HG03432 (cell line): ENCODE measurements around the gene SMC1B.
"Not testable (repeated sequence)": the region's sequence is repeated elsewhere in the genome, so short reads cannot be mapped to it uniquely, and the experiment has no call there.

Experiments used
- ATAC-seq: cut with Tn5 transposase; IDR thresholded peaks from one replicate; pipeline ENCODE4 v1.9.1; 2021; ENCODE audit warnings: mild to moderate bottlenecking, moderate library complexity; ENCODE audit not compliant: unreplicated experiment

The SMC1B gene

DNA sequence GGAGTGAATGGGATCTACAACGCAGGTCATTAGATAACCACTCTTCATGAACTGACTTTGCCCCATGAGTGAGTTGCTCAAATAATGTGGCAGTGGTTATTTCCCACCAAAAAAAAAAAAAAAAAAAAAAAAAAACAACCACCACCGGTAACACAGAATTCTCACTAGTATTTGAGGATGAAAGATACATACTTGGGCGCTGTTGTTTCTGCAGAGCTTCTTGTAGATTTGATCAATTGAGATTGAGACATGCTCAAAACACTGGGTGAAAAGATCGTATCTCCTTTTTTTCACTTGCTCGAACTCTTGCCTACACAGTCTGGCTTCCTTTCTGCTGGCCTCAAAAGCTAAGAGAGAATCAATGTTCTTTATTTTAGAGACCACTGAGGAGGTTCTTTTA is 59.6 kb downstream of the SMC1B start:
- ATAC-seq, result no peak

DNA sequence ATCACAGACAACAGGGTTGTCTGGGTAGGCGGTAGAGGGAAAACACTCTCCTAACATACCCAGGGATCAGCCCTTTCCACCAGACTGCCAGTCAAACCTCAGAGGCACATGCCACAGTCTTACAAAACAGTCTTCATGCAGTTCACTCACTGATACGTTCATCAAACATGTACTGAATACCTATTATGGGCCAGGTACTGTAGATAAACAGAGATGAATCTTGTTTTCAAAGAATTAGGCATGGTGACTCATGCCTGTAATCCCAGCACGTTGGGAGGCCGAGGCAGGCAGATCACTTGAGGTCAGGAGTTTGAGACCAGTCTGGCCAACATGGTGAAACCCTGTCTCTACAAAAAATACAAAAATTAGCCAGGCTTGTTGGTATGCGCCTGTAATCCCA is 60.6 kb downstream of the SMC1B start:
- ATAC-seq, result not testable (repeated sequence)

DNA sequence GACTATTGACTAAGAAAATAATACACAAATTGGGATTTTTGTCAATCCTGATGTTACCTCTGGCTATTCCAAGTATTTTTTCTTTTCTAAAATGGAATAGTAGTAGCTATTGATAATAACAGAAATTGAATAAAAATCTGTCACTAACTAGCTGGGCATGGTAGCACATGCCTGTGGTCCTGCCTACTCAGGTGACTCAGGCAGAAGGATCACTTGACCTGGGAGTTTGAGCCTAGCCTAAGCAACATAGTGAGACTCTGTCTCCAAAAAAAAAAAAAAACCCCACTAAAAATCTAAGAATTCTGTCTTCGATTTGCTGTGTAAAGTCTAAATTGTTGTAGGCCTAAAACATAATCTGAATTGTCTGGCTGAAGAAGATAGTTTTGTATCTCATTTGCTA is 61.4 kb downstream of the SMC1B start:
- ATAC-seq, result no peak

DNA sequence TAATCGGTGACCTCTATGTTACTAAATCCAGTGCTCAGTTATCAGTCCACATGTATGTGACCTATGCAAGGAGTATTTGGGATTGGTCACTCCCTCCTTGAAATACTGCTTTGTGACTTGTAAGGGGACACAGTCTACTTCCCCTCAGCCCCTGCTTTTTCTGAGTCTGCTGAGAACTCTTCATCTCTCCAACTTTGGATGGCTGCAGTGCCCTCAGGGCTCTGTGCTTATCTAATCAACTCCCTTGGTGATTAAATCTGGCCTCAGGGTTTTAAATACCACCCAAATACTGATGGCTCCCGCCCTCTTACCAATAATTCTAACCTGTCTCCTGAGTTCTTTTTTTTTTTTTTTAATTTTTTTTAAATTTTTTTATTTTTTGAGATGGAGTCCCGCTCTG is 63.5 kb downstream of the SMC1B start:
- ATAC-seq, result no peak

DNA sequence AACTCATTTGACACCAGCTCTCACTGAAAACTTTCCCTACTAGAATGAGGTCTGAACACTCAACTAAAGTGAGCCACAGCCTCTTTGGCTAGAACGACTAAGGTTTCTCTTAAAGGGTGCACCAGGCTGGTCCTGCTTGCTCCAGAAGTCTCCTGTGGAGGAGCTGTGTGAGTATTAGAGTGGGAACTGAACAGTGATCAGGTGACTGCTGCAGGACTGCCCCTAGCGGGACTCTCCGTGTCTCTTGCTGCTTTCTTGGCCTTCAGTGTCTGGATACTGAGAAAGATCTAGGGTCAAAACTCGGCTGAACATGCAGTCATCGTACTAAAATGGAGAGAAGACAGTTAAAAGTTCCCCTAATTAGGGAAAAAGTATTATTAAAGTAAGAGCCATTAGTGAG is 69.1 kb downstream of the SMC1B start:
- ATAC-seq, result no peak

DNA sequence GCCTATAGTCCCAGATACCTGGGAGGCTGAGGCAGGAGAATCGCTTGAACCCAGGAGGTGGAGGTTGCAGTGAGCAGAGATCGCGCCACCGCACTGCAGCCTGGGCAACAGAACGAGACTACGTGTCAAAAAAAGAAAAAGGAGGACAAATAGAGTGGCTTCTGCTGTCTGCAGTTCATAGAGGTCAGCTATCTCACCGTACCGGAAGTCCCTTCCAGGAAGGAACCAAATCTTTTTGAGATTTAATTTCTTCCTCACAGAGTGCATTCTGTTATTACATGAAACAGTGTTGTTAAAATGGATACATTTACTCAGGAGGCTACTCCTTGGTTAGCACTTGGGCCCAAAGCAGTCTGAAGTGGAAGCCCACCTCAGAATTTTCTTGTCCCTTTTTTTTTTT is 70.3 kb downstream of the SMC1B start:
- ATAC-seq, result no peak

DNA sequence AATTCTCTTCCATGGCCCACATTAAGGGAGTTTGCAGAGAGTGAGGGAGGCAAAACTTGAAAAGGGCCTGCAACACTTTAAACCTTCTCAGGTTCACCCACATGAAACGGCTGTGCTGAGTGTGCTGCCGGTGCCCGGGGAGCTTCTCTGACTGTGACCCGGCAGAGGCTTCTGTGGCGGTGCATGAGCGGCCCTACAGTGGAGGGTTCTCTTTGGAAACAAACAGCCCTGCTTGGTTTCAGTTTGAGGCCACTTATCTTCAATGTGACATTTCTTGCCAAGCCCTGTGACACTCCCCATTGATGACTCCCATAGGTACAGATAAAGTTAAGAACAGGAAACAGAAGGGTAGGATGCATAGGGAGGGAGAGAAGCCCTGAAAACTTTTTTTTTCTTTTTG is 71.9 kb downstream of the SMC1B start:
- ATAC-seq, result no peak

DNA sequence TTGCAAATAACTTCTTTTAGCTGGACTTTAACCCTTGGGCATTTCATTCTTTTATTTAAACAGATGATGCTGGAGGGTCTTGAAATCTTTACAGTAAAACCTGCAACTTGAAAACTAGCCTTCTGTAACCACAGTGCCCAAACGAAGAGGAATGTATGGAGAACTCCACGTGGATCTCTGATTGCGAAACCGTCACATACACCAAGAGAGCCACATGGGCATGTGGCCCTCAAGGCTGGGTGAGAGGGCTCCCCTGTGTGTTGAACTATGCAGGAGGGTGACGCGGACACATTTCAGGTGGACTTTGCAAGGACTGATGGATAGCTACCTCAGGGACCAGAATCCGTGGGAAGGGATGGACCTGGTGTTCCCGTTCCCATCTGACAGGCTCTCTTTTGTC is 73.1 kb downstream of the SMC1B start:
- ATAC-seq, result no peak

DNA sequence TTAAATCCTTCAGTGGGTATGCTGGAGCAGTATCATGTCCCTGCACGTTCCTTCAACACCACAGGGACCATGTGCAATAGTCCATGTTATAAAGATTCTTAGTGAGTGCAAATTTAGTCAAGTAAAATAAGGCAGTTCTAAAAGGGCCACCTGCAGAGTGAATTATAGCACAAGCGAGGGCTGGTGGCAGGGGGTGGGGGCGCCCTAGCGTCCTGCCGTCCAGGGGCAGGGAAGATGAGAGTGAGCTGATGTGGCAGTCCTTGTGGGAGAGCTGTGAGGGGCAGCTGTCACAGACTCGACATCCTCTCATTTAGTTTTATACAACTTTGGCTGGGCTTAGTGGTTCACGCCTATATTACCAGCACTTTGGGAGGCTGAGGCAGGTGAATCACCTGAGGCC is 74.6 kb downstream of the SMC1B start:
- no peak for ATAC-seq

DNA sequence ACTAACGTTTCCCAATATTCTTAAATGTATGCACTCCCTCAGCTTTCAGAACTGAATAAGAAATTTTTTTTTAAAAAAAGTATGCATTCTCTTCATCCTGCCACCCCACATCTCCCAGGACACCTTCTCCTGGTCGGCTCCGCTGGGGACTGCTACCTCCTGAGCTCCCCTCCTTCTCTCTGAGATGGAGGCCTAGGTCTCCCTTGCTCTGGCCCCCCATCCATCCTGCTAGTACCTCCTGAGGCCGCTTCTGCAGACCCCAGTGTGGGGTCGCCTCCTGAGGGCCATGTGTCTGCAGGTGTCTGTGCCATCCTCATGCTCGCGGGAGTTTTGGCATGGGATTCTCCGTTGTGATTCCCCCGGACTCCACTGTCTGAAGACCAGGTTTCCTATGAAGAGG is 75.9 kb downstream of the SMC1B start:
- no peak for ATAC-seq

DNA sequence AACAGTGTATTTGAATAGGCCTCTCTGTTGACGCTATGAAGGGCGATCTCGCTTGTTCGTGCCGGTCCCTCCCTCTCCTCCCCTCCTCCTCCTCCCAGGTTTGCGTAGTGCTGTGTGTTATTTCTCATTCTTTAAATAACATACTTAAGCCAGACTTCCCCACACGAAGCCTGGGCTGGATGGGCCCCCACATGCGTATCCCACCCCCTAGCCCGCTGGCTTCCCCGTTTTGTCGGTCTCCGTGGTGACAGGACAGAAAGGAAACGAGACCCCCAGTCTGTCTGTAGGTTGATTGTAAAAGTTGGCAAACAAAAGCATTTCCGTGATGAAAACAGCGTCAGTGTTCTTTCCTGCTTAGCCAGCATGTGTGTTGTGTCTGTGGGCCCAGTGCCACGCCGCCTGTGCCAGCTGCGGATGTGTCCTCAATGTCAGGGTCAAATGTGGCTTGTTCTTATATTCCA is 76.4 kb downstream of the SMC1B start:
- ATAC-seq, result no peak

DNA sequence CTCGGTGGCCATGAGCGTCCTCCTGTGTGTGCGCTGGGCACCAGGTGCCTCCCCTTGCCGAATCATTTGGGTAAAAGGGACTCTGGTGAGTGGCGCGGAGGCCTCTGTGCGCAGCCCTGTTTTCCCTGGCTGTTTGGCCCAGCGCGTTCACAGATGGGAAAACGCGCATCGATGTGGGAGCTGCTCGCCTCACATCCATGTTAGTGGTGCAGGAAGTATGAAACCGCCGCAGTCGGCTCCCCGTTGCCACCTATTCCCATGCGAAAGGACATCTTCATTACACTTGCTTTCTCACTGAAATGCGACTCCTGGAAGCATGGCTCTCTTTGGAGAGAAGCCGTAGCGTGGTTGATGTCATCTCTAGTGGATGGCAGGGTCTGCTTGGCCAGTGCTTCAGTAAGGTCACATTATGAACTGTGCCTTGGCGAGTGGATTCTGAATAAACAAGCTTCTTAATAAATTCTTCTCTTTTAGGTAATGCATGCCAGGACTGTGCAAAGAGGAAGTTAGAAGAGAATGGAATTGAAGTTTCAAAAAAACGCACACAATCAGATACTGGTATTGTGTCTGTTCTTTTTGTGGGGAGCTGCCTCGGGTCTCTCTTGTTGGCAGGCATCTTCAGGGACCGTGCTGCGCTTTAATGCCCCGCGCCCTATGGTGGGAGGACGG is 77.4 kb downstream of the SMC1B start:
- ATAC-seq, result no peak

DNA sequence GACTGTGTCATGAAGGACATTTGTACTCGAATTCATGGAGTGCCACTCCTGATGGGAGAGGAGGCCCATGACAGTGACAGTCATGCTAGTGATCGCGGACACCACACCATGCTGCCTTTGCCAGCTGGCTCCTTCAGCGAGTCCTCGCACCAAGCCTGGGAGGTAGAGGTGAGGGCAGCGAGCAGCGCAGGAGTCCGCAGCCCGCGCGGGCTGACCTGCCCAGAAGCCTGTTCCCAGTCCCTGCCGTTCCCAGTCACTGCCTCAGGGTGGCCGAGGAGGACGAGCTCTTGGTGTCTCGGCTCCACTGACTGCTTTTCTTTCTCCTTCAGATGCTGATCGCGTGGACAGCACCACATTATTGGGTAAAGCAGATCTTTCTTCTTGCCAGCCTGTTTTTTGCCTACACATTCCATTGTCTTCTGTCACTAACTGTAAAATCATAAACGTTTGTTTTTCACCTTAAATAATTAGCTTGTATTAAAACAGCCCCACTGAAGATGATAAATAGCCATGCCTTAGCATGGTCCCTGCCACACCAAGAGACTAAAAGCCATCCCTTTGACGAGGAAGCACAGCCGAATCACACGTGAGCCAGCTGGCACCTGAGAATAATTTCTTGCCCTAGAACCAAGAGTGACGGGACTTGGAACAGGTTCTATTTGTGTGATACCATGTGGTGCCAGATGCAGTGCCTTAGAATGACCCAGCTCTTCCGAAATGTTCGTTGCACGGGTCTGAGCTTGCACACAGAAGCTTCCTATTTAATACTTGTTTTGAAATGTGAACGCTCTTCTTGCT is 78.2 kb downstream of the SMC1B start:
- ATAC-seq, result no peak

DNA sequence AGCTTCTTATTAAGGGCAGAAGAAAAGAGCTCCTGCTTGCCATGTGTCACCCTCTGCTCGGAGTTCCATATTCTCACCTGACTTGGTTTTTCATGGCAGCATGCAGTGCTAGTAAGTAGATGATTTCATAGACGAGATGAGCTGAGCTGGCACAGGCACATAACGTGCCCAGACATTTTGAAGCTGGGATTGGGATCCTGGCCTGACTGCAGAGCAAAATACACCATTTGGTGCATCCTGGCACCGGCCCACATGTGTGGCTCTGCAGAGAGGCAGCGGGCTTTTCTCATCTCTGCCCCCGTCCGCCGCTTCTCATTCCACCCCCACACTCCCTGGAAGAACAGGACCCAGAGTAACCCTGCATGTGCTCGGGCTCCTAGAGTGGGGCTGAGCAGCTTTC is 78.9 kb downstream of the SMC1B start:
- ATAC-seq, result no peak

DNA sequence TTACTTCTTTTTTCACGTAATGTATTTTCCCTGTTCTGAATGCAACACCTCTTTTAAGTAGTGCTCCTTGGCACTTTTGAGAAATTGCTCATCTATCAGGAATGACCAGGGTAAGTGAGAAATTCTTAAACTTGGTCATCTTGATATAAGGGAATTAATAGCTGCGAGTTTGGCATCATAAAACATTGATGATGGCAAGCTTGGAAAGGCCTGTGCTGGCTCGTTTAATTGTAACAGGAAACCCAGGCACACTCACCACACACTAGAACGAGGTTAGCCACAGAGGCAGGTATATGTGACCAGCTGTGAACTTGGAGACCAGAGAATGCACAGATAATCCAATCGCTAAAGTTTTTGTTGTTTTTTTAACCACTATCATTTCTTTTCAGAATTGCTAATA is 79.3 kb downstream of the SMC1B start:
- no peak for ATAC-seq

DNA sequence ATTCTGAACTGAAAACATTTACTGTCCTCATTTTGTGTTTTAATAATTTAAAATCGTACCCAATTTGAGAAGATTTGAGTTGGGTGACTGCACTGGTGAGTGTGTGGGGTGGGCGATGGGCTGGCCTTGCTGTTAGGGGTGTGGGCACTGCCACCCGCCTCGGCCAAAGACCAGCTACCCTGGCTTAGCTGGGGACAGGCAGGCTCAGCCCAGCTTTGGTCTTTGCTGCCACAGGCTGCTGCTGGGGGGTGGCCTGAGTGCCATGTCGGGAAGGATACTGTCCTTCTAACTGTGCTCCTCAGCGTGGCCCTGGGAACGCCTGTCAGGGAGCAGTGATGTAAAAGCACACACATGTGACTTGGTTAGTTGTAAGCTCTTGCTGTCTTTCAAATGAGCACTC is 81.4 kb downstream of the SMC1B start:
- no peak for ATAC-seq

DNA sequence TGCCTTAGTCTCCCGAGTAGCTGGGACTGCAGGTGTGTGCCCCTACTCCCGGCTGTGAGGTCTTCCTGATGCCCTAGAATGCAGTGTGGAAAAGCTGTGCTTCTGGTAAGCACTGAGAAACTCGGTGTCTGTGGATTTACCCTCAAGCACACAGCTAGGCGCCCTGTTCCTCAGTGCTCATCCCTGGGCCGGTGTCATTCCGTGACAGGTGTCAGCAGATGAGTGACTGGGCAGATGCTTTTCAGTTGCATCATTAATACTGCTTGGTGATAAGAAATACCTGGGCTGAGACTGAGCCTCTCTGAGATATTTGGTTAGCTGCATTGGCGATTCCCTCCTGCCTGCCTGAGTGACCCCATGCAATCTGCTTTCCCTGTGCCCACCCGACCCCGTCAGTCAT is 81.9 kb downstream of the SMC1B start:
- no peak for ATAC-seq

DNA sequence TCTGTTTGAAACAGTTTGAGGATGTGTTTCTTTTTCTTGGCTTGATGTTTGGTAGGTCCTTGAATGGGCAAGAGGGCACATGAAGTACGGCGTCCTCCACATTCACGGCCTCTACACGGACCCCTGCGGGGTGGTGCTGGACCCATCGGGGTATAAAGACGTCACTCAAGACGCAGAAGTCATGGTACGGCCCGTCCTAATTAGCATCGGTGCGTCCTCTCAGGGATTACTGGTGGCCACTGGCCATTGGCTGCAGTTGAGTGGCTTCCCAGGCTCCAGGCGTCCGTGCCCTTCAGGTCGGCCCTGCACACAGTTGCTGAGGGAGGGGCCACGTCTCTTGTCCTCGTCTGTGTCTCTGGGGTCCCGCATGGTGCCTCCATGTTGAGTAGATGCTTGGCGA is 82.9 kb downstream of the SMC1B start:
- ATAC-seq, result no peak

DNA sequence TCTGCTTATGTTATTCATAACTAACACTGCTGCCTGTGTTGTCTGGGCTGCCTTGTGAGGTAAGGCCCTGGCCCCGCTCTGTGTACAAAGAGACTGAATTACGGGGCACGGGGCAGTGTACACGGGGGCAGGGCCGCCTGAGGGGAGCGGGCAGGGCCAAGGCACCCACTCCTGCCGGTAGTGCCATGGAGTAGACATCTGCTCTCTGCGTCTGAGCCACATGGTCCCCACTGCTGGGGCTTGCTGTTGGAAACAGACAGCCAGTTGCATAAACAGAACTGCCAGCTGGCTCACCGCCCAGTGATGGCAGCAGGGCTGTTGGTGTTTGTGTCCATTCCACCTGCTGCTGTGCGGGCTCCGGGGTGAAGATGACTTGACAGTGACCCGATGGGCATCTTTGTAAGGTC is 83.9 kb downstream of the SMC1B start:
- no peak for ATAC-seq

DNA sequence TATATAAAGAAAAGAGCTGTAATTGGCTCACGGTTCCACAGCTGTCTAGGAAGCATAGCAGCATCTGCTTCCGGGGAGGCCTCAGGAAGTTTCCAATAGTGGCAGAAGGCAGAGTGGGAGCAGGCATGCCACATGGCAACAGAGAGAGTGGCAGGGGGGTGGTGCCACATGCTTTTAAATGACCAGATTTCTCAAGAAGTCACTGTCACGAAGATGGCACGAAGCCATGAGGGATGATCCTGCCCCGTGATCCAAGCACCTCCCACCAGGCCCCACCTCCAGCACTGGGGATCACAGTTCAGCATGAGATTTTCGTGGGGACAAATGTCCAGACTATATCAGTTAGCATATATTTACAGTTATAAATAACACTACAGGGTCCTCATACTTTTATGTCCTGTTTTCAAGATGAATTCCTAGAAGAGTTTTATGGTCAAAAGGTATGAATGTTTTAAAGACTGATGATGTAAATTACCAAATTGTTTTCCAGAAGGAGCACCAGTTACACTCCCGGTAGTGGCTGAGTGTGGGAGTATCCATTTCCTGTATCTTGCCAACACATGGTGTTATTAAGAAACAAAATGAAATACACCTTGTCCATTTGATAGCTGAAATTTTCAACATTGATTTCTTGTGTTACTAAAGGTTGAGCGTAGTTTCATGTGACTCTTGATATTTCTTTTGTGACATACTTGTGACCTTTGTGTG is 84.4 kb downstream of the SMC1B start:
- ATAC-seq, result no peak

DNA sequence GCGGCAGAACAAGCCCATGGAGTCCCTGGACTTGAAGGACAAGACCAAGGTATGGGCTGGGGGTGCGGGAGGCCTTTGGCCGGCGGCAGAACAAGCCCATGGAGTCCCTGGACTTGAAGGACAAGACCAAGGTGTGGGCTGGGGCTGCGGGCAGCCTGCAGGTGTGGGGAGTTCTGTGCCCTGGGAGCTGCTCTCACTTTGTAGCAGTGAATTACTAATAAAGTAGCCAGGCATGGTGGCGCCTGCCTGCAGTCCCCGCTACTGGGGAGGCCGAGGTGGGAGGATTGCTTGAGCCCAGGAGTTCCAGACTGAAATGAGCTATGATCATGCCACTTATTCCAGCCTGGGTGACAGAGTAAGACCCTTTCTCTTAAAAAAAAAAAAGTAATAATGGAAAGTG is 85.1 kb downstream of the SMC1B start:
- not testable (repeated sequence) for ATAC-seq

DNA sequence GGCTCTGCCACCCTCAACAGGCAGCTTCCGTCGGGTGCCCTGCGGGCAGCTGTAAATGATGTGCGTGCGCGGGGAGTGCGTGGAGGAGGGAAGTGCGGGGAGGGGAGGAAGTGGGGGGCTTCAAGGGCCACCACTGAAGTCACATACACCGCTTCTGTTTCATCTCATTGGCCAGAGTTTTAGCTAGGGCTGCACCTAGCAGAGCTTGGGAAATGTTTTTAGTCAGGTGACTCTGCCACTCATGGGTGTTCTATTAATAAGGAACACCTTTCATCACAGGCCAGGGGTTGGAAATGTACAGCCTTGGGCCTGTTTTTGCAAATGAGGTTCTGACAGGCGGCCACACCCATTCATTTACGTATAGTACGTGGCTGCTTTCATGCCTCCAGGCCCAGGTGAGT is 89.1 kb downstream of the SMC1B start:
- no peak for ATAC-seq
